HUES6 (cell line): ENCODE data around the gene PNPO.
"Not testable (repeated sequence)": the region's sequence is repeated elsewhere in the genome, so short reads cannot be mapped to it uniquely, and the experiment has no call there.

Experiments used
- H3K27ac ChIP-seq: 2 replicates; pipeline ENCODE4 v1.7.0; 2013; ENCODE audit warnings: low read depth, mild to moderate bottlenecking, low read length, inconsistent platforms
- H3K27me3 ChIP-seq: 2 replicates; pipeline ENCODE4 v1.6.1; 2013; ENCODE audit warnings: low read length; ENCODE audit not compliant: control insufficient read depth, insufficient read depth
- H3K36me3 ChIP-seq: 2 replicates; pipeline ENCODE4 v1.6.1; 2013; ENCODE audit warnings: low read length; ENCODE audit not compliant: control insufficient read depth, insufficient read depth
- H3K4me1 ChIP-seq: 2 replicates; pipeline ENCODE4 v1.6.1; 2013; ENCODE audit warnings: low read length; ENCODE audit not compliant: control insufficient read depth, insufficient read depth
- H3K4me3 ChIP-seq: 2 replicates; pipeline ENCODE4 v1.5.1; 2013; ENCODE audit warnings: low read depth, low read length
- H3K9ac ChIP-seq: one replicate; pipeline ENCODE4 v1.6.1; 2013; ENCODE audit warnings: mild to moderate bottlenecking, low read length
- H3K9me3 ChIP-seq: 2 replicates; pipeline ENCODE4 v1.6.1; 2013; ENCODE audit warnings: low read depth, low read length; ENCODE audit not compliant: control insufficient read depth, insufficient read depth

PNPO gene

GRCh38 chr17:47918991-47919390 lies 22.4 kb upstream of the PNPO start:
- H3K9me3 ChIP-seq: no peaks in the 10 kb centered on the region

GRCh38 chr17:47919889-47920288 lies 21.5 kb upstream of the PNPO start:
- not testable (repeated sequence) for H3K27ac ChIP-seq, H3K4me3 ChIP-seq, H3K9ac ChIP-seq, H3K9me3 ChIP-seq, H3K4me1 ChIP-seq, H3K27me3 ChIP-seq
- peaks cover 41% of the 10 kb centered on the region for H3K36me3 ChIP-seq

More at GRCh38 chr17:47918991-47919390, 22.4 kb upstream of the PNPO start:
- no peaks in the 10 kb centered on the region for H3K4me1 ChIP-seq
- H3K27ac ChIP-seq: no peak overlapping the region
- H3K27me3 ChIP-seq: no peaks in the 10 kb centered on the region
- no peak overlapping the region for H3K9ac ChIP-seq
- H3K4me3 ChIP-seq: no peak overlapping the region
- H3K36me3 ChIP-seq: peaks cover 32% of the 10 kb centered on the region

- Histone ChIP-seq H3K27ac (no peak overlapping the region), H3K27me3 (no peaks in the 10 kb centered on the region), H3K9me3 (no peaks in the 10 kb centered on the region), H3K4me1 (no peaks in the 10 kb centered on the region), H3K4me3 (no peak overlapping the region), H3K9ac (no peak overlapping the region), H3K36me3 (peaks cover 62% of the 10 kb centered on the region)
Measured at GRCh38 chr17:47924785-47925677, 16.3 kb upstream of the PNPO start.

GRCh38 chr17:47925678-47925988 lies 15.7 kb upstream of the PNPO start:
- no peaks in the 10 kb centered on the region for H3K9me3 ChIP-seq
- no peak overlapping the region for H3K4me3 ChIP-seq
- H3K9ac ChIP-seq: no peak overlapping the region
- peaks cover 64% of the 10 kb centered on the region for H3K36me3 ChIP-seq
- no peaks in the 10 kb centered on the region for H3K4me1 ChIP-seq
- no peak overlapping the region for H3K27ac ChIP-seq
- H3K27me3 ChIP-seq: no peaks in the 10 kb centered on the region

GRCh38 chr17:47927821-47928400 lies 13.5 kb upstream of the PNPO start:
- Histone ChIP-seq H3K27me3 (no peaks in the 10 kb centered on the region), H3K4me3 (no peak overlapping the region), H3K9me3 (no peaks in the 10 kb centered on the region), H3K36me3 (peaks cover 59% of the 10 kb centered on the region), H3K4me1 (no peaks in the 10 kb centered on the region), H3K9ac (no peak overlapping the region), H3K27ac (no peak overlapping the region)

GRCh38 chr17:47928415-47928814 lies 13.0 kb upstream of the PNPO start:
- no peaks in the 10 kb centered on the region for H3K9me3 ChIP-seq
- no peak overlapping the region for H3K9ac ChIP-seq
- H3K4me1 ChIP-seq: no peaks in the 10 kb centered on the region
- no peak overlapping the region for H3K27ac ChIP-seq
- H3K4me3 ChIP-seq: no peak overlapping the region
- peaks cover 54% of the 10 kb centered on the region for H3K36me3 ChIP-seq
- no peaks in the 10 kb centered on the region for H3K27me3 ChIP-seq

GRCh38 chr17:47929218-47930000 lies 12.0 kb upstream of the PNPO start:
- no peaks in the 10 kb centered on the region for H3K4me1 ChIP-seq
- H3K4me3 ChIP-seq: no peak overlapping the region
- no peak overlapping the region for H3K27ac ChIP-seq
- H3K9me3 ChIP-seq: no peaks in the 10 kb centered on the region
- no peaks in the 10 kb centered on the region for H3K27me3 ChIP-seq
- peaks cover 44% of the 10 kb centered on the region for H3K36me3 ChIP-seq
- no peak overlapping the region for H3K9ac ChIP-seq

- Histone ChIP-seq H3K4me1 (no peaks in the 10 kb centered on the region), H3K27me3 (no peaks in the 10 kb centered on the region), H3K9me3 (no peaks in the 10 kb centered on the region), H3K9ac (no peak overlapping the region), H3K4me3 (no peak overlapping the region), H3K27ac (no peak overlapping the region), H3K36me3 (peaks cover 23% of the 10 kb centered on the region)
Measured at GRCh38 chr17:47931848-47932247, 9.5 kb upstream of the PNPO start.

GRCh38 chr17:47934856-47935255 lies 6.5 kb upstream of the PNPO start:
- Histone ChIP-seq H3K4me3 (no peak overlapping the region), H3K9ac (no peak overlapping the region), H3K27ac (no peak overlapping the region), H3K27me3 (no peaks in the 10 kb centered on the region), H3K9me3 (no peaks in the 10 kb centered on the region), H3K4me1 (no peaks in the 10 kb centered on the region), H3K36me3 (0 out of 2 replicates have a peak, but pooled peaks cover 4% of the 10 kb centered on the region)

GRCh38 chr17:47935468-47935867 lies 5.9 kb upstream of the PNPO start:
- not testable (repeated sequence) for H3K9me3 ChIP-seq, H3K27me3 ChIP-seq, H3K27ac ChIP-seq, H3K4me1 ChIP-seq, H3K36me3 ChIP-seq, H3K4me3 ChIP-seq, H3K9ac ChIP-seq

GRCh38 chr17:47935961-47936360 lies 5.4 kb upstream of the PNPO start:
- H3K9ac ChIP-seq: no peak overlapping the region
- no peak overlapping the region for H3K27ac ChIP-seq
- H3K36me3 ChIP-seq: no peaks in the 10 kb centered on the region
- no peaks in the 10 kb centered on the region for H3K9me3 ChIP-seq
- no peak overlapping the region for H3K4me3 ChIP-seq
- H3K4me1 ChIP-seq: no peaks in the 10 kb centered on the region
- H3K27me3 ChIP-seq: peaks cover 3% of the 10 kb centered on the region; the same call in 1 of the 2 replicates
